ENCODE results near the gene LPGAT1. TPM values are rescaled to one million over a fixed set of nuclear protein-coding genes. Genes with fewer than 3 reads are reported as not detected.

LPGAT1 gene
- total and polyA plus RNA-seq, 2 donors (not counting 3 experiments of a cell fraction or from before 2014, with no cell fraction given), result 6.1 to 46.0 TPM

GRCh38 chr1:211833174-211833820 is 2.7 kb upstream of the LPGAT1 start:
- Histone ChIP-seq H3K36me3 (ENCODE audit: control insufficient read depth in 2 of 2, extremely low read depth in 1 of 2, insufficient read depth in 2 of 2, low read length in 2 of 2) (no peaks in the 10 kb centered on the region), H3K4me3 (replicated peaks in 1 of 3; ENCODE audit: insufficient read depth in 1 of 3, low read depth in 1 of 3, low read length in 3 of 3) (no peak overlapping the region), H2AFZ (ENCODE audit: low read depth, low read length) (no peak overlapping the region), H3K79me2 (ENCODE audit: control insufficient read depth, insufficient read depth, low read length) (no peaks in the 10 kb centered on the region), H3K9me3 (replicated peaks; ENCODE audit: control insufficient read depth, insufficient read depth, low read length) (no peaks in the 10 kb centered on the region), H3K9ac (replicated peaks; ENCODE audit: extremely low read depth, insufficient read depth, low read length) (no peak overlapping the region), H3K27me3 (ENCODE audit: control insufficient read depth in 2 of 2, insufficient read depth in 2 of 2, low read length in 2 of 2) (peaks cover 0 to 7% of the 10 kb centered on the region in 2 experiments), H3K27ac (ENCODE audit: insufficient read depth, low read depth, low read length) (no peak overlapping the region), H4K20me1 (replicated peaks; ENCODE audit: control insufficient read depth, extremely low read depth, insufficient read depth, low read length) (no peaks in the 10 kb centered on the region), H3K9me1 (replicated peaks; ENCODE audit: control insufficient read depth, extremely low read depth, insufficient read depth, low read length) (no peaks in the 10 kb centered on the region), H3K4me2 (ENCODE audit: insufficient read depth, low read length) (no peak overlapping the region), H3K4me1 (ENCODE audit: control insufficient read depth, extremely low read depth, insufficient read depth, low read length) (peaks cover 7% of the 10 kb centered on the region)
- no peak for DNase-seq (ENCODE audit: low read depth, low spot score)
- no TSS peak for BruUV-seq (replicated peaks)
- intact Hi-C loops (cut with micrococcal nuclease), result loop anchor here (5.0 kb wide), 2 partner anchors 104 to 256 kb away; partner anchors contain the start of gene SLC30A1
- TF ChIP-seq MYC (IDR thresholded peaks at IDR 0.05; ENCODE audit: low read depth, low read length), result no peak
- TF ChIP-seq POLR2A (IDR thresholded peaks at IDR 0.05; ENCODE audit: low read depth, low read length), result no peak
- no peak for TF ChIP-seq EZH2 (IDR thresholded peaks at IDR 0.05; ENCODE audit: borderline replicate concordance, low read depth, low read length, severe bottlenecking)
- no peak for TF ChIP-seq JUN (IDR thresholded peaks at IDR 0.05; ENCODE audit: borderline replicate concordance, insufficient read depth, insufficient read length, low read depth)
- TF ChIP-seq CTCF (IDR thresholded peaks at IDR 0.05; ENCODE audit: extremely low read depth in 1 of 2, insufficient read depth in 1 of 2, low read depth in 1 of 2, low read length in 2 of 2), result no peak
- POLR2A ChIA-PET, result no interaction called here
- FAIRE-seq, result no peak
- CTCF ChIA-PET, result interaction anchor here (0.7 to 2.0 kb wide), 2 partner anchors 18 to 153 kb away, joined by 3 to 6 read pairs; no protein-coding TSS in a partner anchor
- dilution Hi-C loops (cut with MboI; ENCODE audit: extremely low pct_ligation_motif_present, low sequenced_read_pairs), result no loop called here
